GM21515 (cell line): ENCODE measurements around the gene GSE1.

ENCODE experiments used
- ATAC-seq: cut with Tn5 transposase; IDR thresholded peaks from one replicate; pipeline ENCODE4 v1.9.1; 2021; ENCODE audit not compliant: unreplicated experiment

Gene GSE1

GRCh38 chr16:85645021-85645589, 32.0 kb downstream of the GSE1 start:
- no peak for ATAC-seq

- ATAC-seq = no peak
These were observed 33.3 kb downstream of the GSE1 start for GRCh38 chr16:85646358-85646907.

DNA sequence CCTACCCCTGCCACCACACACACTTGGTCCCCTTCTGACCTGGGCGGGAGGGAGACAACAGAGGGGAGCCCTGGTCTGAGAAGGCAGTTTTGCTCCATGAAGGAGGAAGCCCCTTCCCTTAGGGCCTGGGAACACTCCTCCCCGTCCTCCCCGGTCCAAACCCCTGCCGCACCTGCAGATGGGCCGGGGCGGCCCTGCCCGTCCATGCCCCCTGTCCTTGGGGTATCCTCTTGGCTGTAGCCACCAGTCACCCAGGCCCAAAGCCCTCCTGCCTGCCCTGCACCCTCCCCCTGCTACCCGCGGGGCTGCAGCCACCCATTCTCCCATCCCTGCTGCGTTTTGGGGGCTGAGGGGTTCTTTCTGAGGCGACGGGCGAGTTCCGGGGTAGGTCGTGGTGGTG, 33.9 kb downstream of the GSE1 start:
- no peak for ATAC-seq

DNA sequence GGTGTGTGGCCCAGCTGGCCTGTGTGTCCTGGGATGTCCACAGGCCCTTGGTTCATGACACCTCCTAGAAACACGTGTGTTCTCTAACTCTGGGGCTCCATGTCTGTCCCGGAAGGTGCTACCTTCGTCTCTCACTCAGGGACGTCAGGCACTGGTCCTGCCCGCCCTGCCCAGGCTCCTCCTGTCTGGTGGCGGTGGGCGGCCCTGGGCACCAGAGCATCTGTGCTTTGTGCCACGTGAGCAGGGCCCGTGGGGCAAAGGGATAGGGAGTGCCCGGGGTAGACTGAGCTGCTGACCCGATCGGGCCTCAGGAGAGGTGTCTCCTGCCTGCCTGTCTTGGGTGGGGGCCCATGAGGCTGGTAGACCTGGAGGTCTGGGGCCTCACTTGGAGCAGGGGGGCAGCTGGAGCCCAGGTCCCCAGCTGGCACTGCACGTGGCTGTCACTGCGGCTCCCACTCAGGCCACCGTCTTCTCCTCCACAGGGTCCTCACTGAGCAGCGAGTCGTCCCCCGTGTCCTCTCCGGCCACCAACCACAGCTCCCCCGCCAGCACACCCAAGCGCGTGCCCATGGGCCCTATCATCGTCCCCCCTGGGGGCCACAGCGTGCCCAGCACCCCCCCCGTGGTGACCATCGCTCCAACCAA, 35.1 kb downstream of the GSE1 start:
- no peak for ATAC-seq

- ATAC-seq = no peak
These were observed 35.7 kb downstream of the GSE1 start for GRCh38 chr16:85648805-85649204.

GRCh38 chr16:85649411-85650134, 36.5 kb downstream of the GSE1 start:
- no peak for ATAC-seq

GRCh38 chr16:85650135-85650843, 37.2 kb downstream of the GSE1 start:
- no peak for ATAC-seq

DNA sequence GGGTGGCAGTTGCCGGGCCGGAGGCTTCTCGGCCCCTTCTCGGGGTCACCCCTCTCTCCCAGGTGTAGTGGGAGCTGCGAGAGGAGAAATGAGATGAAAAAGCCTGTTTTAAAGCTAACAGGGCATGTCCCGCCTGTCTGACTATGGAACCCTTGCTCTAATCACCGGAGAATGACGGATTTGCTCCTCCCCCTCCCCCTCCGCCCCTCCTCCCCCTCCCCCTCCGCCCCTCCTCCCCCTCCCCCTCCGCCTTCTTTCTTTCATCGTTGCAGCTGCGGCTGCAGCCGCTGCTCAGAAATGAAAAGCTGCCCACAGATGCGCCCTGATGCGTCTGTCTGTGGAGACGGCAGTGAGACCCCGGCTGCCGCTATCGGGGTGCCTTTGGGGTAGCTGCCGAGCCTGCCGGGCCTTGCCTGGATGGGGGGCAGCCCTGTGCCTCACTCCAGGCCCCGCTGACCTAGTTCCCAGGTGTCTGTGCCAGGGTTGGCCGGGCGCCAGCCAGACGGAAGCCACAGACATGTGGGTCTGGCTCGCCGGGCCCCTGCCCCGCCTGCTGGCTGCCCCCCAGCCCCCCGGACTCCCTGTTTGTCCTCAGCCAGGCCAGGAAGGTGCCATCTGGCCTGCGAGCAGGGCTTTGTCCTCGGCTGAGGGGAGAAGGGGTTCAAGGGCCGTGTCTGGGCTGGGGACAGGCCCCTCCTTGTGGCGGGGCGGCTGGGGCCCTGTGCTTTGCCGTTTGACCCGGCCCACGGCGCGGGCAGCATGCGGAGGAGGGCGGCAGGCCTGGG, 37.9 kb downstream of the GSE1 start:
- no peak for ATAC-seq

DNA sequence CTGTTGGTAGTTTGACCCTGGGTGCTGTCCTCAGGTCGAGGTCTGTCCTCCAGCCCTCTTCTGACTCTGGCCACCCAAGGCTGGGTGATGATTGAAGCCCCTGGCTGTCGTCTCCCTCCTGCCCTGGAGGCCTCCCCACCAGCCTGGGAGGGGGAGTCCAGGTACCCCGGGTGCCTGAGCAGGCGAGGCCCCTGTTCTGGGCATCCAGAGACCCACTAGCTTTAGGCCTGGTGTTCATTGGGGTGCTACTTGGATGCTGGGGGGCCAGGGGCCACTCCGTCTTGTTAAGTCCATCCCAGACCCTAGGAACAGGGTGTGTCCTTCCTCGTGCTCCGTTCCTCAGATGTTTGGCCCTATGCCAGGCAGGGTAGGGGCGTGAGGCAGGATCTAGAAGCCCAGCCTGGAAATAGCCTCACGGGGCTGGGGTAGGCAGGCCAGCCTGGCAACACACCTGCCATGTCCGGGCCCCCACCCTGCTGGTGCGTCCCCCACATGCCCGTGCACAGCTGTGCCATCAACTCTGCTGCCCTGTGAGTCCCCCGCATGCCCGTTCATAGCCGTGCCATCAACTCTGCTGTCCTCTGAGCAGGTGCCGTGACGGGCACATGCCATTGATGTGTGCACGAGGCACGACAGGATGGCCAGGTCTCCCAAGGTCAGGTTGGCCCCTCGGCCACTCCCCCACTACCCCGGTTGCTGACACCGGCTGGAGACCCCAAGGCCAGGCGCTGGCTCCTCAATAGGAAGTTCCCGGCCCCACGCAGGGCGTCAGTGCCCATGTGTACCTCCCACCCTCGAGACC, 38.7 kb downstream of the GSE1 start:
- ATAC-seq = no peak

DNA sequence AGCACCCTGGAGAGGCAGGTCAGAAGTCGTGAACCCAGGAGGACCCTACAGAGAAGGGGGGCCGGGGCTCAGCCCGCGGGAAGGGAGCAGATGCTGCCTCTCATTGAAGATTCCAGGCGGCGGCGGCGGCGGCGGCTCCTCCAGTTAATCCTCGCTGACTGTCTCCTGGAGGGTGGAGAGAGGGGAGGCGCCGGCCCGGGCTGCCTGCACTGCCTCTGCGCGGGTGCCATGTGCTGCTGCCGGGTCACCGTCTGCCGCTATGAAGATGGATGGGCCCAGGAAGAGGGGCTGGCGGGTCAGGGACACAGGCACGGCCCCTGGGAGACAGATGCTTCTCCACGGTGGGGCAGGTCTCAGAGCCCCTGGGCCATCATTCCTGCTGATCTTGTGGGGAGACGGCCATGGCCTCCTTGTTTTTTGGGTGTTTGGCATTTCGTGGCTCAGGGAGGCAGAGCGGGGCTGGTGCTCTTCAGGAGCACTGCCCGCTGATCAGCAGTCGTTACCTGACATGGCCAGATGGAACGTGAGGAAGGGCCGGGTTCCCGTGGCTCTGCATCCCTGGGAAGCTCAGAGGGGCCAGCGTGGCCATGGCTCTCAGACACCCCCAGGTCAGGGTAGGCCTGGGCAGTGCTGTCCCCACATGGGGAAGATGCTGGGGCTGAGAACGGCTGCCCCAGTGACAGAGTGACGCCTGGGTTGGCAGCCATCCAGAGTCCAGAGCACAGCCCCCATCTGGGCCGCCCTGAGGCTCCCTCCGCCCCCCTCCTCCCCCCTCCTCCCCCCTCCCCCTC, 39.5 kb downstream of the GSE1 start:
- ATAC-seq = no peak

GRCh38 chr16:85653290-85653891, 40.3 kb downstream of the GSE1 start:
- no peak for ATAC-seq

GRCh38 chr16:85654251-85655095, 41.4 kb downstream of the GSE1 start:
- ATAC-seq = no peak

DNA sequence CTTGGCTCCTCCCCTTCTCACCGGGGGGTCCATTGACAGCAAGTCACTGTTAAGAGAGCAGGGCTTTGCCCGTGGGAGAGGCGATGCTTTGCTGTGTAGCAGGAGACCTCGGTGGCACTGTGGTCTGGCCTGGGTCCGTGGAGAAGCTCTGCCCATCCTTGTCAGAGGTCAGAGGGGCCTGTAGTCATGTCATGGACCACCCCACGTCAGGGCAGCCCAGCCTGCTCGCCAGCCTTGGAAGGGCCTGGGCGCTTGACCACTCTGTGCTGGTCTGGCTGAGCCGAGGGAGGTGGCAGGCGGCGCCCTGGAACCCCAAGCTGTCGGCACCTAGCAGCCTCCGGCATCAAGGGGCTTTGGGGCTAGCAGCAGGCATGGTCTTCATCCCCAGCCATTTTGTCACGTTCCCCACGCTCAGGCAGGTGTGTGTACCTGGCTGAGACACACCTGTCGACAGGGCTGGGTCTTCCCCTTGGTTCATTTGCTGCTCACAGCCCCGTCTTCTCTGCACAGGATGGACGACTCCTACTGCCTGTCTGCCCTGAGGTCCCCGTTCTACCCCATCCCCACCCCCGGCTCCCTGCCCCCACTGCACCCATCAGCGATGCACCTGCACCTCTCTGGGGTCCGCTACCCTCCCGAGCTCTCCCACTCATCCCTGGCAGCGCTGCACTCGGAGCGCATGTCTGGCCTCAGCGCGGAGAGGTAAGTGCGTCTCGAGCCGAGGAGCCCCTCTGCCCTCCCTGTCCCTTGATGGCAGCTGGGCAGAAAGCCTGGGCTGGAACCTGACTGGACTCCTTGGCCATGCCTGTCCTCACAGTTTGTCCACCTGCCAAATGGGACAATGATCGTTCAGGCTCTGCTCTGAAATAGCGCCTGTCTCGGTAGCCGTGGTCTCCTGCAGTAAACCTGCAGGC, 42.4 kb downstream of the GSE1 start:
- ATAC-seq = no peak

- no peak for ATAC-seq
These were observed 43.5 kb downstream of the GSE1 start for GRCh38 chr16:85656351-85657266.

DNA sequence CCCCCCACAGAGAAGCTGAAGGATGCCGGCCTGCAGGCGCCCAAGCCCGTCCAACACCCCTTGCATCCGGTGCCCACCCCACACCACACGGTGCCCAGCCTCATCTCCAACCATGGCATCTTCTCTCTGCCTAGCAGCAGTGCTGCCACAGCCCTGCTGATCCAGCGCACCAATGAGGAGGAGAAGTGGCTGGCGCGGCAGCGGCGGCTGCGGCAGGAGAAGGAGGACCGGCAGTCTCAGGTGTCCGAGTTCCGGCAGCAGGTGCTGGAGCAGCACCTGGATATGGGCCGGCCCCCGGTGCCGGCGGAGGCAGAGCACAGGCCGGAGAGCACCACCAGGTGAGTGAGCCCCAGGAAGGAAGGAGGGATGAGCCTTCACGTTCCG, 44.1 kb downstream of the GSE1 start:
- ATAC-seq = no peak

GRCh38 chr16:85657996-85658395, 44.9 kb downstream of the GSE1 start:
- no peak for ATAC-seq
